Trophoblast cell (in vitro differentiated cells and primary cell): ENCODE results near the gene CACNA2D2.

Source experiments
- DNase-seq, 2 donors: peaks; one replicate each; pipeline ENCODE4 v3.0.0-alpha.2; 2016
- H2AFZ ChIP-seq: 2 replicates; pipeline ENCODE4 v1.6.1; 2013; ENCODE audit warnings: low read length, moderate library complexity, mild to moderate bottlenecking; ENCODE audit not compliant: insufficient read depth, poor library complexity
- H2AK5ac ChIP-seq: 2 replicates; pipeline ENCODE4 v1.6.1; 2013; ENCODE audit warnings: mild to moderate bottlenecking, low read length
- H2BK120ac ChIP-seq: 2 replicates; pipeline ENCODE4 v1.6.1; 2013; ENCODE audit warnings: low read length, mild to moderate bottlenecking, moderate library complexity; ENCODE audit not compliant: insufficient read depth, poor library complexity
- H2BK12ac ChIP-seq: 2 replicates; pipeline ENCODE4 v1.6.1; 2013; ENCODE audit warnings: mild to moderate bottlenecking, low read length, moderate library complexity
- H2BK5ac ChIP-seq: 2 replicates; pipeline ENCODE4 v1.6.1; 2013; ENCODE audit warnings: low read length, low read depth, moderate library complexity, mild to moderate bottlenecking; ENCODE audit not compliant: poor library complexity
- H3K14ac ChIP-seq: 2 replicates; pipeline ENCODE4 v1.6.1; 2013; ENCODE audit warnings: mild to moderate bottlenecking, low read length
- H3K18ac ChIP-seq: 2 replicates; pipeline ENCODE4 v1.6.1; 2013; ENCODE audit warnings: mild to moderate bottlenecking, low read length
- H3K23ac ChIP-seq: 2 replicates; pipeline ENCODE4 v1.6.1; 2013; ENCODE audit warnings: low read length
- H3K27ac ChIP-seq: 2 replicates; pipeline ENCODE4 v1.5.1; 2013; ENCODE audit warnings: low read depth, mild to moderate bottlenecking, inconsistent platforms, low read length, moderate library complexity
- H3K27me3 ChIP-seq: 2 replicates; pipeline ENCODE4 v1.6.1; 2013; ENCODE audit warnings: inconsistent platforms, mild to moderate bottlenecking, low read length, moderate library complexity; ENCODE audit not compliant: insufficient read depth
- H3K36me3 ChIP-seq, 2 experiments: 1 replicate in 1 of 2; 2 replicates in 1 of 2; pipeline ENCODE4 v1.6.1; 2013; ENCODE audit warnings: low read length in 2 of 2, mild to moderate bottlenecking in 2 of 2, moderate library complexity in 1 of 2; ENCODE audit not compliant: insufficient read depth in 2 of 2, control insufficient read depth in 1 of 2
- H3K4ac ChIP-seq: 2 replicates; pipeline ENCODE4 v1.6.1; 2013; ENCODE audit warnings: low read depth, mild to moderate bottlenecking, low read length, moderate library complexity
- H3K4me1 ChIP-seq, 2 experiments: 1 replicate in 1 of 2; 2 replicates in 1 of 2; pipeline ENCODE4 v1.6.1; 2013; ENCODE audit warnings: low read length in 2 of 2, mild to moderate bottlenecking in 2 of 2, moderate library complexity in 1 of 2; ENCODE audit not compliant: insufficient read depth in 2 of 2, control insufficient read depth in 1 of 2
- H3K4me2 ChIP-seq: 2 replicates; pipeline ENCODE4 v1.6.1; 2013; ENCODE audit warnings: inconsistent platforms, mild to moderate bottlenecking, low read length, moderate library complexity
- H3K4me3 ChIP-seq: 2 replicates; pipeline ENCODE4 v1.5.1; 2013; ENCODE audit warnings: mild to moderate bottlenecking, low read depth, low read length, inconsistent platforms
- H3K79me1 ChIP-seq: one replicate; pipeline ENCODE4 v1.6.1; 2013; ENCODE audit warnings: low read length
- H3K79me2 ChIP-seq: 2 replicates; pipeline ENCODE4 v1.6.1; 2013; ENCODE audit warnings: low read length, mild to moderate bottlenecking; ENCODE audit not compliant: control insufficient read depth, insufficient read depth, poor library complexity
- H3K9ac ChIP-seq: 2 replicates; pipeline ENCODE4 v1.6.1; 2013; ENCODE audit warnings: mild to moderate bottlenecking, low read length
- H3K9me3 ChIP-seq: 2 replicates; pipeline ENCODE4 v1.6.1; 2013; ENCODE audit warnings: low read depth, mild to moderate bottlenecking, control low read depth, inconsistent platforms, low read length; ENCODE audit not compliant: insufficient read depth
- H4K12ac ChIP-seq: 2 replicates; pipeline ENCODE4 v1.6.1; 2013; ENCODE audit warnings: low read depth, mild to moderate bottlenecking, low read length, moderate library complexity
- H4K8ac ChIP-seq: 2 replicates; pipeline ENCODE4 v1.6.1; 2013; ENCODE audit warnings: low read depth, mild to moderate bottlenecking, low read length, moderate library complexity
- H4K91ac ChIP-seq: one replicate; pipeline ENCODE4 v1.6.1; 2013; ENCODE audit warnings: low read depth, mild to moderate bottlenecking, low read length, moderate library complexity
- WGBS: extraction: QIAGEN DNeasy Blood & Tissue Kit; methylation state at CpG from one replicate; pipeline ENCODE4 v1.1.7; 2013; ENCODE audit warnings: missing lambda C conversion rate; ENCODE audit not compliant: insufficient read length, insufficient coverage; ENCODE audit errors: extremely low coverage; 5-methylcytosine and 5-hydroxymethylcytosine counted together

CACNA2D2 gene

DNA sequence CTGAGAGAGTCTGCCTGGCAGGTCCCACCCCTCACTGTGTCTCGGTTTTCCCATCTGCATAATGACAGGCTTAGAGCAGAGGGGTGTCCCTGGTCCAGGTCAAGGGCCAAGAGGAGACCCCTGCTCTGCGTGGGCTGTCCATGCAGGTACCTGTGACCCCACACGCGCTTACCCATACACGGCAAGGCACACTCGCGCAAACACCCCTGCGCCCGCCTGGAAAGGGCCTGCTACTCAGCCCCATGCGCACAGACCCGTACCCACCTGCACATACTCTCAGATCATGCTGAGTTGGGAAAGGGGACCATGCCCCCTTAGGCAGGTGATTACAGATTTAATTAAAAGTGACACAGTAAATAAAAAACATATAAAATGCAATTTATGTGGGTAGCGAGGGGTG is 120.7 kb downstream of the CACNA2D2 start:
- no CpG with 5 or more reads among the region's 12 CpGs for WGBS

DNA sequence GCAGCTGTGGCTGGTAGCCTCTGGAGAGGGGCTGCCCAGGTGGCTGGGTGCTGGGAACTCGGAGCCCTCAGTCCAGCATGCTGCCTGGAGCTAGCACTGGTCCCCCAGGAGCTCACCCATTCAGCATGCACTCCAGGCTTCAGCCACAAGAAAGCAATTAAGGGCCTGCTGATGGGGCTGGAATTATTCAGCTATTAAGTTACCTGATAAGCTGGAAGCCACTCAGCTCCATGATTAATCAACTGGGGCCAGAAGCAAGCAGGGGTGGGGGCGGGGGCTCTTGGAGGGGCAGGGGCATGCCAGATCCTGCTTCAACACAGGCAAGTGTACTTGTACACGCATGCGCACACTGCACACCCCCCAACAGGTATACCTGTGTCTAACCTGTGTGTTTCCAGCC is 122.1 kb downstream of the CACNA2D2 start:
- H2BK120ac ChIP-seq, result no peak overlapping the region
- H3K4me1 ChIP-seq, result no peaks in the 10 kb centered on the region
- no peak overlapping the region for H2AFZ ChIP-seq
- no peaks in the 10 kb centered on the region for H3K79me1 ChIP-seq
- DNase-seq, result no peak
- no peak overlapping the region for H3K18ac ChIP-seq
- no peak overlapping the region for H3K27ac ChIP-seq
- no CpG with 5 or more reads among the region's 4 CpGs for WGBS
- H2AK5ac ChIP-seq, result no peak overlapping the region
- H3K36me3 ChIP-seq, result no peaks in the 10 kb centered on the region
- H3K79me2 ChIP-seq, result no peaks in the 10 kb centered on the region
- H3K9me3 ChIP-seq, result peaks cover 2% of the 10 kb centered on the region
- H4K8ac ChIP-seq, result no peak overlapping the region
- no peak overlapping the region for H3K4me3 ChIP-seq
- H2BK12ac ChIP-seq, result no peak overlapping the region
- H3K23ac ChIP-seq, result no peak overlapping the region
- H3K4ac ChIP-seq, result no peak overlapping the region
- no peak overlapping the region for H4K91ac ChIP-seq
- H3K4me2 ChIP-seq, result no peak overlapping the region
- no peak overlapping the region for H2BK5ac ChIP-seq
- H4K12ac ChIP-seq, result no peak overlapping the region
- no peak overlapping the region for H3K9ac ChIP-seq
- H3K27me3 ChIP-seq, result no peaks in the 10 kb centered on the region
- no peak overlapping the region for H3K14ac ChIP-seq

More for the DNA sequence above, 120.7 kb downstream of the CACNA2D2 start:
- no peaks in the 10 kb centered on the region for H3K9me3 ChIP-seq
- H2BK12ac ChIP-seq, result no peak overlapping the region
- no peak for DNase-seq
- H4K8ac ChIP-seq, result no peak overlapping the region
- H3K18ac ChIP-seq, result no peak overlapping the region
- H3K23ac ChIP-seq, result no peak overlapping the region
- no peak overlapping the region for H2AK5ac ChIP-seq
- H3K27ac ChIP-seq, result no peak overlapping the region
- H4K12ac ChIP-seq, result no peak overlapping the region
- H4K91ac ChIP-seq, result no peak overlapping the region
- no peaks in the 10 kb centered on the region for H3K36me3 ChIP-seq
- no peak overlapping the region for H2BK120ac ChIP-seq
- no peak overlapping the region for H3K9ac ChIP-seq
- H3K4ac ChIP-seq, result no peak overlapping the region
- no peak overlapping the region for H2BK5ac ChIP-seq
- no peaks in the 10 kb centered on the region for H3K79me2 ChIP-seq
- no peak overlapping the region for H3K14ac ChIP-seq
- no peak overlapping the region for H3K4me2 ChIP-seq
- no peak overlapping the region for H3K4me3 ChIP-seq
- no peak overlapping the region for H2AFZ ChIP-seq
- no peaks in the 10 kb centered on the region for H3K4me1 ChIP-seq
- H3K79me1 ChIP-seq, result no peaks in the 10 kb centered on the region
- H3K27me3 ChIP-seq, result no peaks in the 10 kb centered on the region

DNA sequence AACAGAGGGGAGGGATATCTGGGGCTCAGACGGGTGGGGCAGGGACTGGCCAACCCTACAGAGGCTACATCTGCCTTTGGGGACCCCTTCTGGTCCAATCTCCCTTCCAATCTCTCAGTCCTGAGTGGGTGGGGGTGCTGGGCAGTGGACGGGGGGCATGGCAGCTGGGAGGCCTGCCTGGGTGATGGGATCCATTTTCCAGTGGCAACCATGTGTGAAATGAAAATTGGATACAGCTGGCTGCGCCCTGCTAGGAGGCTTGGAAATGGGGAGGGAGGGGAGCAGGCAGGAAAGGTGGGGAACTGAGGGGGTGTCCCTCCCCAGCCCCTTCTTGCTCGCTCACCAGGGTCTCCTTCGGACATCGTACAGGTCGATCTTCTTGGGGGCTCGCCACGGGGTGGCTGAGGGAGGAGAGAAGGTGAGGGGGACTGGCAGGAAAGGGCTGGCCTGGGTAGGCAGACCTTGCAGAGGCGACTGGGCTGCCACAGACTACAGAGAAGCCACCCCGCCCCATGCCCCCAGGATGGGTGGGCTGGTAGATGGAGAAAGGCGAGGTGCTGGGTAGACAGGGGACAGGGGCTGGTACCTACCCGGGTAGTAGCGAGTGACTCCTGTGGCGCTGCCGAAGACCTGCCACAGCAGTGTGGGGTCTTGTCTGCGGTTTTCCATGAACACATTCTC is 122.9 kb downstream of the CACNA2D2 start:
- no CpG with 5 or more reads among the region's 17 CpGs for WGBS

DNA sequence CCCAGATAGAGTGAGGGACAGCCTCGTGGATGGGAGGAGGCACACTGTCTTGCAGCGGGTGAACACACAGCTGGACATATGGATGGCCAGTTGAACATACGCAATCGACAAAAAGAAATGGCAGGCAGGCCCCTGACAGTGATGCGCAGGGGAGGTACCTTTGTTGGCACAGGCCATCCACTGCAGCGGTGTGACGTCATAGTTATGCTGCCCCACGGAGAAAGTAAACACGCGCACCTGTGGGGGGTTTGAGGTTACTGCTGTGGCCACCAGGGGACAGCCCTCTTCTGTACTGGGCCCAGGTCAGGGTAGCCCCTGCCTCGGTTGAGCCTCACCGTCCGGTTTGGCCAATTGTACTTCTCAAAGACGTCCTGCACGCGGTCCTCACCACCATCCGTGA is 124.7 kb downstream of the CACNA2D2 start:
- Histone ChIP-seq H3K36me3 (no peaks in the 10 kb centered on the region), H3K4me2 (no peak overlapping the region), H3K14ac (no peak overlapping the region), H3K4me1 (no peaks in the 10 kb centered on the region), H2BK120ac (no peak overlapping the region), H4K91ac (no peak overlapping the region), H3K27ac (no peak overlapping the region), H4K8ac (no peak overlapping the region), H3K9ac (no peak overlapping the region), H3K4me3 (no peak overlapping the region), H2BK5ac (no peak overlapping the region), H2AK5ac (no peak overlapping the region), H2AFZ (no peak overlapping the region), H2BK12ac (no peak overlapping the region), H3K79me2 (no peaks in the 10 kb centered on the region), H3K79me1 (no peaks in the 10 kb centered on the region), H3K18ac (no peak overlapping the region), H3K23ac (no peak overlapping the region), H3K27me3 (no peaks in the 10 kb centered on the region), H3K4ac (no peak overlapping the region), H4K12ac (no peak overlapping the region), H3K9me3 (peaks cover 4% of the 10 kb centered on the region)
- DNase-seq, result no peak
- WGBS, result no CpG with 5 or more reads among the region's 17 CpGs

More for the DNA sequence above, 122.9 kb downstream of the CACNA2D2 start:
- Histone ChIP-seq H4K91ac (no peak overlapping the region), H3K14ac (no peak overlapping the region), H3K23ac (no peak overlapping the region), H3K18ac (no peak overlapping the region), H3K9me3 (peaks cover 4% of the 10 kb centered on the region), H2AK5ac (no peak overlapping the region), H4K12ac (no peak overlapping the region), H3K36me3 (no peaks in the 10 kb centered on the region), H3K27me3 (no peaks in the 10 kb centered on the region), H2BK12ac (no peak overlapping the region), H3K79me1 (no peaks in the 10 kb centered on the region), H2BK5ac (no peak overlapping the region), H3K27ac (no peak overlapping the region), H3K4me1 (no peaks in the 10 kb centered on the region), H3K79me2 (no peaks in the 10 kb centered on the region), H2BK120ac (no peak overlapping the region), H3K4ac (no peak overlapping the region), H3K9ac (no peak overlapping the region), H4K8ac (no peak overlapping the region), H2AFZ (no peak overlapping the region), H3K4me2 (no peak overlapping the region), H3K4me3 (no peak overlapping the region)
- DNase-seq, result no peak
